Measurements from ENCODE around the gene TMEM91. TPM values are rescaled to one million over a fixed set of nuclear protein-coding genes. Genes with fewer than 3 reads are reported as not detected.

TMEM91 gene
- total and polyA plus RNA-seq, 9 of the 15 experiments (the other 6 are each of a cell fraction or from before 2014, with no cell fraction given) = 1.2 to 5.2 (median 2.7) TPM

- TF ChIP-seq, protein P1, sequence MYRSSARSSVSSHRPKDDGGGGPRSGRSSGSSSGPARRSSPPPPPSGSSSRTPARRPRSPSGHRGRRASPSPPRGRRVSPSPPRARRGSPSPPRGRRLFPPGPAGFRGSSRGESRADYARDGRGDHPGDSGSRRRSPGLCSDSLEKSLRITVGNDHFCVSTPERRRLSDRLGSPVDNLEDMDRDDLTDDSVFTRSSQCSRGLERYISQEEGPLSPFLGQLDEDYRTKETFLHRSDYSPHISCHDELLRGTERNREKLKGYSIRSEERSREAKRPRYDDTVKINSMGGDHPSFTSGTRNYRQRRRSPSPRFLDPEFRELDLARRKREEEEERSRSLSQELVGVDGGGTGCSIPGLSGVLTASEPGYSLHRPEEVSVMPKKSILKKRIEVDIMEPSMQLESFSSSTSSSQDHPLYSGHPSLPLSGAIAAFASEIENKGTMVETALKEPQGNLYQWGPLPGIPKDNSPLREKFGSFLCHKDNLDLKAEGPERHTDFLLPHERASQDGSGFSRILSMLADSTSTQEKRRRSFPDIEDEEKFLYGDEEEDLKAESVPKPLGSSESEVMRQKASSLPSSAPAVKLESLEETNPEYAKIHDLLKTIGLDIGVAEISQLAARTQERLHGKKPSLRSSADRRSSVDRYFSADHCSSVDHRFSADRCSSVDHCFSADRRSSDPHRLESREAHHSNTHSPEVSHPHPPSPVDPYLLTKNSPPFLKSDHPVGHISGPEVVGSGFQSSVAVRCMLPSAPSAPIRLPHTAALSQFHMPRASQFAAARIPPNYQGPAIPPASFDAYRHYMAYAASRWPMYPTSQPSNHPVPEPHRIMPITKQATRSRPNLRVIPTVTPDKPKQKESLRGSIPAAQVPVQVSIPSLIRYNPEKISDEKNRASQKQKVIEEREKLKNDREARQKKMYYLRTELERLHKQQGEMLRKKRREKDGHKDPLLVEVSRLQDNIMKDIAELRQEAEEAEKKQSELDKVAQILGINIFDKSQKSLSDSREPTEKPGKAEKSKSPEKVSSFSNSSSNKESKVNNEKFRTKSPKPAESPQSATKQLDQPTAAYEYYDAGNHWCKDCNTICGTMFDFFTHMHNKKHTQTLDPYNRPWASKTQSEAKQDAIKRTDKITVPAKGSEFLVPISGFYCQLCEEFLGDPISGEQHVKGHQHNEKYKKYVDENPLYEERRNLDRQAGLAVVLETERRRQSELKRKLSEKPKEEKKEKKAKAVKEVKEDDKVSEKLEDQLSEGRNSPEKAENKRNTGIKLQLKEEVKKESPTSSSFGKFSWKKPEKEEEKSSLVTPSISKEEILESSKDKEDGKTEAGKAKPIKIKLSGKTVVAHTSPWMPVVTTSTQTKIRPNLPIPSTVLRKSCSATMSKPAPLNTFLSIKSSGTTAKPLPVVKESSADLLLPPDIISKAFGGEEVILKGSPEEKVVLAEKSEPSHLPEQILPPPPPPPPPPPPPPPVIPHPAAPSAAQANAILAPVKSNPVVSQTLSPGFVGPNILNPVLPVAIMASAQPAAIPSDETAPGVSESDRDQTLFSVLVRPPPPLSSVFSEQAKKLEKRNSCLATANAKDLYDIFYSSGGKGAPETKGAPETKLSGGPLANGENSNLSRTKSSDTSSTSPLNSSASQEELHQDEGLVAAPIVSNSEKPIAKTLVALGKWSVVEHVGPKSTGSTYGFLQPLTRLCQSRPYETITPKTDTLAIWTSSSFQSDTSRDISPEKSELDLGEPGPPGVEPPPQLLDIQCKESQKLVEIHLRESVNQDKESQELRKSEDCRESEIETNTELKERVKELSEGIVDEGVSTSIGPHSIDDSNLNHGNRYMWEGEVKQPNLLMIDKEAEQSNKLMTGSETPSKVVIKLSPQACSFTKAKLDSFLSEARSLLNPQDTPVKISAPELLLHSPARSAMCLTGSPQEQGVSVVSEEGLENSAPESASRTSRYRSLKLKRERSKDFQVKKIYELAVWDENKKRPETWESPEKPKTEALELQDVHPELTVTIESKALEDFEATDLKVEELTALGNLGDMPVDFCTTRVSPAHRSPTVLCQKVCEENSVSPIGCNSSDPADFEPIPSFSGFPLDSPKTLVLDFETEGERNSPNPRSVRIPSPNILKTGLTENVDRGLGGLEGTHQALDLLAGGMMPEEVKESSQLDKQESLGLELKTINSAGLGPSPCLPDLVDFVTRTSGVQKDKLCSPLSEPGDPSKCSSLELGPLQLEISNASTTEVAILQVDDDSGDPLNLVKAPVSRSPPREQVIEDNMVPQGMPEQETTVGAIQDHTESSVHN (IDR thresholded peaks at IDR 0.05; ENCODE audit: borderline replicate concordance in 1 of 2, low read depth in 1 of 2) = no peak
- no peak for TF ChIP-seq MXD1 (CRISPR knock-in tag; IDR thresholded peaks at IDR 0.05; ENCODE audit: borderline replicate concordance, poor library complexity, severe bottlenecking)
- TF ChIP-seq, protein P2, sequence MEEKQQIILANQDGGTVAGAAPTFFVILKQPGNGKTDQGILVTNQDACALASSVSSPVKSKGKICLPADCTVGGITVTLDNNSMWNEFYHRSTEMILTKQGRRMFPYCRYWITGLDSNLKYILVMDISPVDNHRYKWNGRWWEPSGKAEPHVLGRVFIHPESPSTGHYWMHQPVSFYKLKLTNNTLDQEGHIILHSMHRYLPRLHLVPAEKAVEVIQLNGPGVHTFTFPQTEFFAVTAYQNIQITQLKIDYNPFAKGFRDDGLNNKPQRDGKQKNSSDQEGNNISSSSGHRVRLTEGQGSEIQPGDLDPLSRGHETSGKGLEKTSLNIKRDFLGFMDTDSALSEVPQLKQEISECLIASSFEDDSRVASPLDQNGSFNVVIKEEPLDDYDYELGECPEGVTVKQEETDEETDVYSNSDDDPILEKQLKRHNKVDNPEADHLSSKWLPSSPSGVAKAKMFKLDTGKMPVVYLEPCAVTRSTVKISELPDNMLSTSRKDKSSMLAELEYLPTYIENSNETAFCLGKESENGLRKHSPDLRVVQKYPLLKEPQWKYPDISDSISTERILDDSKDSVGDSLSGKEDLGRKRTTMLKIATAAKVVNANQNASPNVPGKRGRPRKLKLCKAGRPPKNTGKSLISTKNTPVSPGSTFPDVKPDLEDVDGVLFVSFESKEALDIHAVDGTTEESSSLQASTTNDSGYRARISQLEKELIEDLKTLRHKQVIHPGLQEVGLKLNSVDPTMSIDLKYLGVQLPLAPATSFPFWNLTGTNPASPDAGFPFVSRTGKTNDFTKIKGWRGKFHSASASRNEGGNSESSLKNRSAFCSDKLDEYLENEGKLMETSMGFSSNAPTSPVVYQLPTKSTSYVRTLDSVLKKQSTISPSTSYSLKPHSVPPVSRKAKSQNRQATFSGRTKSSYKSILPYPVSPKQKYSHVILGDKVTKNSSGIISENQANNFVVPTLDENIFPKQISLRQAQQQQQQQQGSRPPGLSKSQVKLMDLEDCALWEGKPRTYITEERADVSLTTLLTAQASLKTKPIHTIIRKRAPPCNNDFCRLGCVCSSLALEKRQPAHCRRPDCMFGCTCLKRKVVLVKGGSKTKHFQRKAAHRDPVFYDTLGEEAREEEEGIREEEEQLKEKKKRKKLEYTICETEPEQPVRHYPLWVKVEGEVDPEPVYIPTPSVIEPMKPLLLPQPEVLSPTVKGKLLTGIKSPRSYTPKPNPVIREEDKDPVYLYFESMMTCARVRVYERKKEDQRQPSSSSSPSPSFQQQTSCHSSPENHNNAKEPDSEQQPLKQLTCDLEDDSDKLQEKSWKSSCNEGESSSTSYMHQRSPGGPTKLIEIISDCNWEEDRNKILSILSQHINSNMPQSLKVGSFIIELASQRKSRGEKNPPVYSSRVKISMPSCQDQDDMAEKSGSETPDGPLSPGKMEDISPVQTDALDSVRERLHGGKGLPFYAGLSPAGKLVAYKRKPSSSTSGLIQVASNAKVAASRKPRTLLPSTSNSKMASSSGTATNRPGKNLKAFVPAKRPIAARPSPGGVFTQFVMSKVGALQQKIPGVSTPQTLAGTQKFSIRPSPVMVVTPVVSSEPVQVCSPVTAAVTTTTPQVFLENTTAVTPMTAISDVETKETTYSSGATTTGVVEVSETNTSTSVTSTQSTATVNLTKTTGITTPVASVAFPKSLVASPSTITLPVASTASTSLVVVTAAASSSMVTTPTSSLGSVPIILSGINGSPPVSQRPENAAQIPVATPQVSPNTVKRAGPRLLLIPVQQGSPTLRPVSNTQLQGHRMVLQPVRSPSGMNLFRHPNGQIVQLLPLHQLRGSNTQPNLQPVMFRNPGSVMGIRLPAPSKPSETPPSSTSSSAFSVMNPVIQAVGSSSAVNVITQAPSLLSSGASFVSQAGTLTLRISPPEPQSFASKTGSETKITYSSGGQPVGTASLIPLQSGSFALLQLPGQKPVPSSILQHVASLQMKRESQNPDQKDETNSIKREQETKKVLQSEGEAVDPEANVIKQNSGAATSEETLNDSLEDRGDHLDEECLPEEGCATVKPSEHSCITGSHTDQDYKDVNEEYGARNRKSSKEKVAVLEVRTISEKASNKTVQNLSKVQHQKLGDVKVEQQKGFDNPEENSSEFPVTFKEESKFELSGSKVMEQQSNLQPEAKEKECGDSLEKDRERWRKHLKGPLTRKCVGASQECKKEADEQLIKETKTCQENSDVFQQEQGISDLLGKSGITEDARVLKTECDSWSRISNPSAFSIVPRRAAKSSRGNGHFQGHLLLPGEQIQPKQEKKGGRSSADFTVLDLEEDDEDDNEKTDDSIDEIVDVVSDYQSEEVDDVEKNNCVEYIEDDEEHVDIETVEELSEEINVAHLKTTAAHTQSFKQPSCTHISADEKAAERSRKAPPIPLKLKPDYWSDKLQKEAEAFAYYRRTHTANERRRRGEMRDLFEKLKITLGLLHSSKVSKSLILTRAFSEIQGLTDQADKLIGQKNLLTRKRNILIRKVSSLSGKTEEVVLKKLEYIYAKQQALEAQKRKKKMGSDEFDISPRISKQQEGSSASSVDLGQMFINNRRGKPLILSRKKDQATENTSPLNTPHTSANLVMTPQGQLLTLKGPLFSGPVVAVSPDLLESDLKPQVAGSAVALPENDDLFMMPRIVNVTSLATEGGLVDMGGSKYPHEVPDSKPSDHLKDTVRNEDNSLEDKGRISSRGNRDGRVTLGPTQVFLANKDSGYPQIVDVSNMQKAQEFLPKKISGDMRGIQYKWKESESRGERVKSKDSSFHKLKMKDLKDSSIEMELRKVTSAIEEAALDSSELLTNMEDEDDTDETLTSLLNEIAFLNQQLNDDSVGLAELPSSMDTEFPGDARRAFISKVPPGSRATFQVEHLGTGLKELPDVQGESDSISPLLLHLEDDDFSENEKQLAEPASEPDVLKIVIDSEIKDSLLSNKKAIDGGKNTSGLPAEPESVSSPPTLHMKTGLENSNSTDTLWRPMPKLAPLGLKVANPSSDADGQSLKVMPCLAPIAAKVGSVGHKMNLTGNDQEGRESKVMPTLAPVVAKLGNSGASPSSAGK (IDR thresholded peaks at IDR 0.05) = no peak; the same call in 1 of the 2 replicates
- TF ChIP-seq, protein P3, sequence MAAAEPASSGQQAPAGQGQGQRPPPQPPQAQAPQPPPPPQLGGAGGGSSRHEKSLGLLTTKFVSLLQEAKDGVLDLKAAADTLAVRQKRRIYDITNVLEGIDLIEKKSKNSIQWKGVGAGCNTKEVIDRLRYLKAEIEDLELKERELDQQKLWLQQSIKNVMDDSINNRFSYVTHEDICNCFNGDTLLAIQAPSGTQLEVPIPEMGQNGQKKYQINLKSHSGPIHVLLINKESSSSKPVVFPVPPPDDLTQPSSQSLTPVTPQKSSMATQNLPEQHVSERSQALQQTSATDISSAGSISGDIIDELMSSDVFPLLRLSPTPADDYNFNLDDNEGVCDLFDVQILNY (CRISPR knock-in tag; IDR thresholded peaks at IDR 0.05) = no peak
These were observed 25.5 kb upstream of the TMEM91 start (continued) for GRCh38 chr19:41350735-41351338.

Measured in K562 (cell line).